Loucy (cell line): Measurements from ENCODE around the gene SUPV3L1.
A peak's percentile ranks its signal among the peaks of the same experiment; 100 is the strongest.

Experiments used
- H2AFZ ChIP-seq: fragments of 200-600 bp; sonication (generic); 2 replicates; pipeline ENCODE4 v1.6.0; 2016; ENCODE audit warnings: antibody characterized with exemption, mild to moderate bottlenecking, low read length, moderate library complexity
- H3F3A ChIP-seq: fragments of 200-600 bp; 2 replicates; pipeline ENCODE4 v1.6.0; 2016; ENCODE audit warnings: antibody characterized with exemption, low read depth, mild to moderate bottlenecking
- H3K27me3 ChIP-seq: fragments of 200-600 bp; sonication (generic); 2 replicates; pipeline ENCODE4 v1.6.1; 2014; ENCODE audit warnings: low read length, mild to moderate bottlenecking; ENCODE audit not compliant: insufficient read depth, poor library complexity, severe bottlenecking
- H3K36me3 ChIP-seq: fragments of 200-600 bp; sonication (generic); 2 replicates; pipeline ENCODE4 v1.6.1; 2016; ENCODE audit warnings: low read length; ENCODE audit not compliant: insufficient read depth
- H3K4me1 ChIP-seq: fragments of 200-600 bp; sonication (generic); 2 replicates; pipeline ENCODE4 v1.5.1; 2014; ENCODE audit warnings: low read length, mild to moderate bottlenecking; ENCODE audit not compliant: insufficient read depth, poor library complexity, severe bottlenecking
- H3K4me2 ChIP-seq: fragments of 200-600 bp; sonication (generic); 2 replicates; pipeline ENCODE4 v1.6.0; 2014; ENCODE audit warnings: antibody characterized with exemption, low read length, low read depth, mild to moderate bottlenecking; ENCODE audit not compliant: poor library complexity, severe bottlenecking
- H3K4me3 ChIP-seq: fragments of 200-600 bp; sonication (generic); 2 replicates; pipeline ENCODE4 v1.5.1; 2014; ENCODE audit warnings: low read length, mild to moderate bottlenecking, mixed read lengths; ENCODE audit not compliant: poor library complexity, severe bottlenecking
- H3K79me2 ChIP-seq: fragments of 200-600 bp; sonication (generic); 2 replicates; pipeline ENCODE4 v1.6.1; 2014; ENCODE audit warnings: low read length; ENCODE audit not compliant: insufficient read depth
- H3K9ac ChIP-seq: fragments of 200-600 bp; sonication (generic); 2 replicates; pipeline ENCODE4 v1.6.0; 2014; ENCODE audit warnings: mild to moderate bottlenecking, low read depth, low read length, moderate library complexity; ENCODE audit not compliant: poor library complexity, severe bottlenecking
- H3K9me2 ChIP-seq: fragments of 200-600 bp; sonication (generic); replicated peaks from 2 replicates; pipeline ENCODE4 v1.6.1; 2016; ENCODE audit warnings: low read depth, low read length, mixed read lengths
- H3K9me3 ChIP-seq: fragments of 200-600 bp; sonication (generic); 2 replicates; pipeline ENCODE4 v1.6.1; 2014; ENCODE audit warnings: mild to moderate bottlenecking, antibody characterized with exemption, low read length, low read depth; ENCODE audit not compliant: insufficient read depth
- H4K20me1 ChIP-seq: fragments of 200-600 bp; sonication (generic); 2 replicates; pipeline ENCODE4 v1.6.0; 2014; ENCODE audit warnings: antibody characterized with exemption, low read length, mild to moderate bottlenecking; ENCODE audit not compliant: insufficient read depth, poor library complexity, severe bottlenecking
- CTCF ChIP-seq: fragments of 200-600 bp; sonication (generic); conservative IDR thresholded peaks from 2 replicates; pipeline ENCODE4 v1.5.1; 2014; ENCODE audit warnings: mild to moderate bottlenecking, antibody characterized with exemption, low read length
- EZH2phosphoT487 ChIP-seq: fragments of 200-600 bp; IDR thresholded peaks from 2 replicates; pipeline ENCODE4 v1.6.1; 2018; ENCODE audit warnings: antibody characterized with exemption, mild to moderate bottlenecking, moderate library complexity, borderline replicate concordance

The SUPV3L1 gene

GRCh38 chr10:69145864-69146263 is 34.2 kb upstream of the SUPV3L1 start:
- Histone ChIP-seq H3K4me1 (peaks cover 7% of the 10 kb centered on the region), H3K79me2 (peaks cover 92% of the 10 kb centered on the region), H3K9ac (no peak overlapping the region), H3K9me3 (no peaks in the 10 kb centered on the region), H3K4me3 (no peak overlapping the region), H3K27me3 (no peaks in the 10 kb centered on the region), H3K4me2 (no peak overlapping the region), H3K36me3 (no peaks in the 10 kb centered on the region), H3K9me2 (no peaks in the 10 kb centered on the region), H3F3A (no peaks in the 10 kb centered on the region), H2AFZ (no peak overlapping the region), H4K20me1 (peaks cover 14% of the 10 kb centered on the region)
- no peak for TF ChIP-seq CTCF
- TF ChIP-seq EZH2phosphoT487, result no peak

- Histone ChIP-seq H3K27me3 (no peaks in the 10 kb centered on the region), H3K36me3 (no peaks in the 10 kb centered on the region), H3K9me3 (no peaks in the 10 kb centered on the region), H4K20me1 (peaks cover 16% of the 10 kb centered on the region), H3F3A (no peaks in the 10 kb centered on the region), H2AFZ (no peak overlapping the region), H3K4me2 (peak overlapping the region; percentile 29), H3K79me2 (peaks cover 90% of the 10 kb centered on the region), H3K4me3 (no peak overlapping the region), H3K4me1 (peaks cover 7% of the 10 kb centered on the region), H3K9ac (no peak overlapping the region), H3K9me2 (no peaks in the 10 kb centered on the region)
- no peak for TF ChIP-seq CTCF
- TF ChIP-seq EZH2phosphoT487, result no peak
These were observed 33.3 kb upstream of the SUPV3L1 start for GRCh38 chr10:69146759-69147158.

- Histone ChIP-seq H3F3A (no peaks in the 10 kb centered on the region), H3K27me3 (no peaks in the 10 kb centered on the region), H3K4me1 (no peaks in the 10 kb centered on the region), H3K79me2 (peaks cover 67% of the 10 kb centered on the region), H3K4me2 (no peak overlapping the region), H3K36me3 (peaks cover 13% of the 10 kb centered on the region; the same call in 1 of the 2 replicates), H3K9ac (no peak overlapping the region), H3K9me2 (no peaks in the 10 kb centered on the region), H4K20me1 (peaks cover 2% of the 10 kb centered on the region), H3K9me3 (no peaks in the 10 kb centered on the region), H3K4me3 (no peak overlapping the region), H2AFZ (no peak overlapping the region)
- TF ChIP-seq CTCF (no peak), EZH2phosphoT487 (no peak)
These were observed 28.1 kb upstream of the SUPV3L1 start for GRCh38 chr10:69151984-69152383.
